Psoas muscle (tissue), 8 donors: ENCODE data around the gene SHF. TPM values are rescaled to one million over a fixed set of nuclear protein-coding genes. Genes with fewer than 3 reads are reported as not detected.

Source experiments
- ATAC-seq, 4 donors: fragments of 200-7000 bp; cut with Tn5 transposase; one replicate each; pipeline ENCODE4 v1.9.1; 2020; ENCODE audit warnings: moderate library complexity in 3 of 4, mild to moderate bottlenecking in 2 of 4
- DNase-seq, 2 donors: peaks; one replicate each; pipeline ENCODE4 v3.0.0-alpha.2; 2020
- H3K27ac ChIP-seq: fragments of 200-600 bp; one replicate; pipeline ENCODE4 v1.8.0; 2022
- H3K27me3 ChIP-seq, 3 donors: fragments of 200-600 bp in 1 of 3; one replicate each; pipeline versions ENCODE4 v1.6.1 to v1.8.0; 2013 to 2022; ENCODE audit warnings: low read length in 2 of 3, mild to moderate bottlenecking in 2 of 3, moderate library complexity in 1 of 3; ENCODE audit not compliant: insufficient read depth in 3 of 3
- H3K36me3 ChIP-seq, 2 donors: fragments of 200-600 bp in 1 of 2; one replicate each; pipeline versions ENCODE4 v1.6.1 to v1.8.0; 2013 to 2022; ENCODE audit warnings: low read depth in 1 of 2, mild to moderate bottlenecking in 1 of 2, moderate library complexity in 1 of 2; ENCODE audit not compliant: insufficient read depth in 1 of 2
- H3K4me1 ChIP-seq: fragments of 200-600 bp; one replicate; pipeline ENCODE4 v1.8.0; 2022
- H3K4me3 ChIP-seq: fragments of 200-600 bp; one replicate; pipeline ENCODE4 v1.8.0; 2022; ENCODE audit warnings: mild to moderate bottlenecking
- H3K9me3 ChIP-seq: fragments of 200-600 bp; one replicate; pipeline ENCODE4 v1.8.0; 2022
- WGBS, 3 donors: extraction: QIAGEN DNeasy Blood & Tissue Kit; methylation state at CpG; one replicate each; pipeline versions ENCODE4 v1.1.6 to v1.1.7; 2013; 5-methylcytosine and 5-hydroxymethylcytosine counted together
- intact Hi-C, 2 donors: fragments of 100-400 bp; cut with DNase I; formaldehyde crosslinking; loops; one replicate each; pipeline versions ENCODE4 v1.11.0 to v1.14.2; 2022
- polyA plus RNA-seq, 3 donors: library from polyadenylated mRNA; stranded (reverse); fragments of 200-250 nt; gene quantifications; one replicate each; pipeline ENCODE4 v1.2.3, GENCODE V29; 2013
- total RNA-seq, 4 donors: library from RNA; stranded (reverse); fragmentation: NEBNext Ultra II Directional in 2 of 4; extraction: Animal tissue kit (Norgen Biotek cat#: 25700) in 2 of 4; gene quantifications; one replicate each; pipeline versions ENCODE4 v1.2.1 to v1.2.4, GENCODE V29; 2021 to 2023
- TF ChIP-seq, protein P1 (sequence below): fragments of 200-600 bp; IDR thresholded peaks from one replicate; pipeline ENCODE4 v1.8.0; 2022; ENCODE audit warnings: antibody characterized with exemption
- donor health status: healthy with polysubstance abuse.
- donor health status: DM: no; HTN: no; CAD: no; lungs with moderate emphysema.
- donor health status: Bipolar disorder and iron deficiency.
- donor health status: healthy.
- donor health status: DM: yes; HTN: yes; CAD: no.
- donor health status: DM: no; HTN: no; CAD: no.
- donor health status: DM: no; HTN: no; CAD: no.
- donor health status: DM: yes; HTN: yes; CAD: no.

Gene SHF
- total and polyA plus RNA-seq, 7 donors: 0.73 to 4.0 (median 1.7) TPM

DNA sequence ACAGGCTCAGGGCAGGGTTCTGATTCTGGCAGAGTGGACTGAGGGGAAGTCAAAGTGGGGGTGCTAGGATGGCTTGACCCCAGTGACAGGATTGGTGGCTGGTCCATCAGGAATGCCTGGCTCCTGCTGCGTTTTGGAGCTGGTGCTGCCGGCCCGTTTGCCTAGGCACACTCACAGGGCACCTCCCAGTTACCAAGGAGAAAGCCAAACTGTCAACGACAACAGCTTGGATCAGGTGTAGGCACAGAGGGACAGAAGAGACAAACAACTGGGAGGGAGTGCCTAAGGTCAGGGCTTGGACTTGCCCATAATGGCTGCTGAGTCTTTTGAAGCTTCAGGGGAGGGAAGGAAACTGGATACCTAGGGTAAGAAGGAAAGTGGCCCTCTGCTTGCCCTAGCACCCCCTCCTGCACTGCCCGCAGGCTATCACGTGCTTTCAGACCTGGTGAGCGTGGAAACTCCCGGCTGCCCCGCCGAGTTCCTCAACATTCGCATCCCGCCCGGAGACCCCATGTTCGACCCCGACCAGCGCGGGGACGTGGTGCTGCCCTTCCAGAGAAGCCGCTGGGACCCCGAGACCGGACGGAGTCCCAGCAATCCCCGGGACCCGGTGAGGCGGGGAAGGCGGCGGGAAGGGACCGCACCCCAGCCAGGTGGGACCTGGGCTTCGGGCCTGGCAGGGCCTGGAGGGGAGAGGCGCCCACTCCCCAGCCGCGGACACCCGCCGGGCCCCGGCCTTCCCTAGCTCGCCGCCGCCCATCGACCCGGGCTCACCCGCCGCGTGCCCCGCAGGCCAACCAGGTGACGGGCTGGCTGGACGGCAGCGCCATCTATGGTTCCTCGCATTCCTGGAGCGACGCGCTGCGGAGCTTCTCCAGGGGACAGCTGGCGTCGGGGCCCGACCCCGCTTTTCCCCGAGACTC lies 52.8 kb downstream of the SHF start:
- Histone ChIP-seq H3K36me3 (no peaks in the 10 kb centered on the region), H3K4me3 (peak overlapping the region; percentile 43), H3K4me1 (peaks cover 3% of the 10 kb centered on the region), H3K27ac (no peak overlapping the region), H3K9me3 (no peaks in the 10 kb centered on the region), H3K27me3 (peaks cover 0 to 47% (median 18%) of the 10 kb centered on the region in 3 donors)
- TF ChIP-seq, protein P1, sequence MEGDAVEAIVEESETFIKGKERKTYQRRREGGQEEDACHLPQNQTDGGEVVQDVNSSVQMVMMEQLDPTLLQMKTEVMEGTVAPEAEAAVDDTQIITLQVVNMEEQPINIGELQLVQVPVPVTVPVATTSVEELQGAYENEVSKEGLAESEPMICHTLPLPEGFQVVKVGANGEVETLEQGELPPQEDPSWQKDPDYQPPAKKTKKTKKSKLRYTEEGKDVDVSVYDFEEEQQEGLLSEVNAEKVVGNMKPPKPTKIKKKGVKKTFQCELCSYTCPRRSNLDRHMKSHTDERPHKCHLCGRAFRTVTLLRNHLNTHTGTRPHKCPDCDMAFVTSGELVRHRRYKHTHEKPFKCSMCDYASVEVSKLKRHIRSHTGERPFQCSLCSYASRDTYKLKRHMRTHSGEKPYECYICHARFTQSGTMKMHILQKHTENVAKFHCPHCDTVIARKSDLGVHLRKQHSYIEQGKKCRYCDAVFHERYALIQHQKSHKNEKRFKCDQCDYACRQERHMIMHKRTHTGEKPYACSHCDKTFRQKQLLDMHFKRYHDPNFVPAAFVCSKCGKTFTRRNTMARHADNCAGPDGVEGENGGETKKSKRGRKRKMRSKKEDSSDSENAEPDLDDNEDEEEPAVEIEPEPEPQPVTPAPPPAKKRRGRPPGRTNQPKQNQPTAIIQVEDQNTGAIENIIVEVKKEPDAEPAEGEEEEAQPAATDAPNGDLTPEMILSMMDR: no peak
- 5 to 9% (median 8%) methylated on average over 30 to 57 of the region's 57 CpGs for WGBS, 3 donors
- ATAC-seq (peak; percentile 64 to 75 (median 67)), DNase-seq (no peak)
- intact Hi-C loops: no loop called here

DNA sequence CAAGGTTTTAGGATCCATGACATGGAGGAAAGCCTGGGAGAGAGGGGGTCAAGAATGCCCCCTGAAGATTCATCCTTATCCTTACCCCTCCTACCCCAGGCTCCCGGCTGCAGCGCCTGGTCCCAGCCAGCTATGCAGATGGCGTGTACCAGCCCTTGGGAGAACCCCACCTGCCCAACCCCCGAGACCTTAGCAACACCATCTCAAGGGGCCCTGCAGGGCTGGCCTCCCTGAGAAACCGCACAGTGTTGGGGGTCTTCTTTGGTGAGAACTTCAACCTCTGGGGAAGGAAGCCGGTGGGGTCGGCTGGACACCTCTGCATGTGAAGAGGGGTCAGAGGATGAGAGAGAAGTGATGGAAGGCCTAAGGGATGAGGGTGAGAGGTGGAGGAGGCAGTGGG lies 53.7 kb downstream of the SHF start:
- intact Hi-C loops: no loop called here
- no peaks in the 10 kb centered on the region for H3K9me3 ChIP-seq
- H3K36me3 ChIP-seq: no peaks in the 10 kb centered on the region
- TF ChIP-seq, protein P1: no peak
- no peak overlapping the region for H3K4me3 ChIP-seq
- peaks cover 0 to 56% (median 25%) of the 10 kb centered on the region in 3 donors for H3K27me3 ChIP-seq
- WGBS, 3 donors: 87 to 93% (median 92%) methylated on average over 7 of the region's 7 CpGs
- DNase-seq (no peak), ATAC-seq (no peak)
- H3K4me1 ChIP-seq: peaks cover 3% of the 10 kb centered on the region
- H3K27ac ChIP-seq: no peak overlapping the region

DNA sequence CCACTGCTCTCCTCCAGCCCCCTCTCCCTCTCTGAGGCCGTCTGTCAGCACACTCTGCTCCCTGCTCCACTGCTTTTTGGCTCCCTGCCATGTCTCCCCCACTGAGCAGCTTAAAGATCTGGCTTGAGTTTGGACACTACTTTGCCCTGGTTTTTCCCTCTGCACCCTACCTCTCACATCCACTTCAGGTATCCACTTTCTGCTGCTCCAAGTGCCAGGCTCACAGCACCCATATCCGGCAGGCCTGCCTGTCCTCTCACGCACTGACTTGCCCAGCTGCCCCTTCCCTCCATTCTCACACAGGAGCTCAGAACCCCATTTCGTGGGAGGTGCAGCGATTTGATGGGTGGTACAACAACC lies 54.2 kb downstream of the SHF start:
- no peak overlapping the region for H3K27ac ChIP-seq
- peaks cover 0 to 61% (median 28%) of the 10 kb centered on the region in 3 donors for H3K27me3 ChIP-seq
- no peaks in the 10 kb centered on the region for H3K9me3 ChIP-seq
- intact Hi-C loops: no loop called here
- WGBS, 3 donors: 67 to 77% (median 74%) methylated on average over 5 of the region's 5 CpGs
- peaks cover 3% of the 10 kb centered on the region for H3K4me1 ChIP-seq
- DNase-seq (no peak), ATAC-seq (no peak)
- H3K36me3 ChIP-seq: no peaks in the 10 kb centered on the region
- no peak overlapping the region for H3K4me3 ChIP-seq
- TF ChIP-seq, protein P1: no peak

- Histone ChIP-seq H3K4me1 (peaks cover 3% of the 10 kb centered on the region), H3K27ac (no peak overlapping the region), H3K27me3 (peaks cover 0 to 66% (median 28%) of the 10 kb centered on the region in 3 donors), H3K4me3 (no peak overlapping the region), H3K36me3 (no peaks in the 10 kb centered on the region), H3K9me3 (no peaks in the 10 kb centered on the region)
- TF ChIP-seq, protein P1: no peak
- DNase-seq (no peak), ATAC-seq (no peak)
- intact Hi-C loops: no loop called here
- WGBS, 3 donors: 49 to 66% (median 65%) methylated on average over 2 to 3 of the region's 3 CpGs
Observed at GRCh38 chr15:45132844-45133560, 54.8 kb downstream of the SHF start.
